GM19043 (cell line): ENCODE measurements around the gene MLLT10.
"Not testable (repeated sequence)": the region's sequence is repeated elsewhere in the genome, so short reads cannot be mapped to it uniquely, and the experiment has no call there.

Source experiments
- ATAC-seq: cut with Tn5 transposase; IDR thresholded peaks from one replicate; pipeline ENCODE4 v1.9.1; 2021; ENCODE audit warnings: low read depth; ENCODE audit not compliant: unreplicated experiment

The MLLT10 gene

DNA sequence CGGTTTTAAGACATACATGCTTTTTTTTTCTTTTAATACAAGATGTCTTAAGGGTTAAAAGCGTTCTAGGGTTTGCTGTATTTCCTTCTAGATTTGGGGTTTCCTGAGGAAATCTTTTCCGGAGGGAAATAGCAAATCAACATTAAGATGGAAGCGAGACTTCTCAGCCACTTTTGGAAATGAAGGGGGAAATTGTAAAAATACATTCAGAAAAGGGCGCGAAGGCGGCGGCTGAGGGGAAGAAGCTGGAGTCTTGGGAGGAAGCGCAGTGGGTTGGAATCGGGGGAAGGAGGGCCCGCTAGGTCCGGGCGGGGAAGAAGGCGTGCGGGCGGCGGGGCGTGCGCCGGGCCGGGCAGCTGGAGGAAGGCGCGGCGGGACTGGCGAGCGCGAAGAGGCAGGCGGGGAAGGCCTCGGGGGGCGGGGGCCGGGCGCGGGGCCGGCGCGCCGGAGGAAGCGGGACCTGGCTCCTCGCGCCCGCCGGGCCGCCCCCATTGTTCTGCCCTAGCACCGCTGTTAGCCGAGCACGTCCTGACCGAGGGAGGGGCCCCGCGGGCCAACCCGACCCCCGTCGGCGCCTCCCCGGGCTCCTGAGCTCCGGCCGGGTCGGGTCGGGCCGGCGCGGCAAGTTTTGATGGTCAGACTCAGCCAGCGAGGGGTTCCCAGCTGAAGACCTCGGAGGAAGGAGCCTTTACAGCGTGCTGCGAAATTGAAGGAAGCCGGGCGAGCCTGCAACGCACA lies 7.0 kb upstream of the MLLT10 start:
- ATAC-seq, result no peak

DNA sequence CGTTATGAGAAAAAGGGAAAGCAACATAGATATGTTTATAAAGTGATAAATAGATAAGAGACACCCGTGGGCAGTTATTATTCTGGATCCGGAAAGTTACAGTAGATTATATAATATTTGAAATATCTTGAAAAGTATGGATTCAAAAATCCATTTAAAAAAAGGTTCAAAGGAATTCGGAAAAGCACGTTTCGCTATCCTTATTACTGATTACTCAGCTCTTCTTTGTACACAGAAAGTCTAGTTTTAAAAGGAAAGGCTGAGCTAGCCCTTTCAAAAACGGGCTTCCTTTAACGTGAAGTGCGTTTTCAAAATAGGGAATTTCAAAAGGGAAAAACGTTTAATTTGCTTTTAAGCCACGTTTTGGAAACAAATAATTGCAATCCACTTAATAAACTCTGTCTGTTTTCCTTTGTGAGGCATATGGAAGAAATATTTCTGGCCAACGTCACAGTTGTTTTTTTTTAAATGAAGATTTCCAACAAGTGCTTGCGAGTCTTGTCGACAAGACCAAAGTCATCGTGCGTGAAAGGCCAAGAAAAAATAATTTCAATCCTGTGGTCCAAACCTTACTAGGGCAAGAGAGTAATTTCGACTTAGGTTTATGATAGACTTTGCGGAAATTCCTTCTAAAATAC lies 6.3 kb upstream of the MLLT10 start:
- no peak for ATAC-seq

DNA sequence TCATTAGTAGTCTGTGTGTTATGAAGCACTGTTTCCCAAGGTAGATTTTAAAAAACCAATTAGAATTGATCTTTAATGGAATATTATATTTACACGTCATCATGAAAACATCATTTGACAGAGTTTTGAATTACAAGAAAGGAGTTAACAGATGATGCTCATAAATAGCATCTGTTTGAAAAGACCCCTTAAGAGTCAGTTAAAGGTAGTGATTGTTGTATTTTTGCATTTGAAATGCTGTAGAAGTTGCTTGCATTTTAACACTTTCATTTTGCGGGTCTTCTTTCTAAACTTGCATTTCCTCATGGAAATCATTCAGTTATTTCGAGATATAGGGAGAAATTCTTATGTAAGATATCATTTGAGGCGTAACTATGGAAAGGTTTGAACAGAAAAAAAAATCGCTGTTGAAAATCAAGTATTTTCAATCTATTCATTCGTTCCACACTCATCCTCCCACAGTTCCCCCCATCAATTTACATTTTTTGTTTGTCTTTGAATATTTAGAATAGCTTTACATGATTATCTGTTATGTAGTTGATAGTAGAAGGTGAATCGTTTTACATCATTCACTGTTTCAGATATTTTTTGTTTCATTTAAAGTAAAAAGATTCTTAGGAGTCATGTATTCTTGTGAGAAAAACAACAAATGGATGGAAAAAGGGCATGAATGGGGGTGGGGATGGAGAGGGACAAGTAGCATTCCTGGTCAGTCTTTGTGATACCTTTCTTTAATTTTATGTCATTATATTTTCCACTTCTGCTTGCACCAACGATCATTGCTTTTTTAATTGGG lies 5.6 kb upstream of the MLLT10 start:
- ATAC-seq, result no peak

DNA sequence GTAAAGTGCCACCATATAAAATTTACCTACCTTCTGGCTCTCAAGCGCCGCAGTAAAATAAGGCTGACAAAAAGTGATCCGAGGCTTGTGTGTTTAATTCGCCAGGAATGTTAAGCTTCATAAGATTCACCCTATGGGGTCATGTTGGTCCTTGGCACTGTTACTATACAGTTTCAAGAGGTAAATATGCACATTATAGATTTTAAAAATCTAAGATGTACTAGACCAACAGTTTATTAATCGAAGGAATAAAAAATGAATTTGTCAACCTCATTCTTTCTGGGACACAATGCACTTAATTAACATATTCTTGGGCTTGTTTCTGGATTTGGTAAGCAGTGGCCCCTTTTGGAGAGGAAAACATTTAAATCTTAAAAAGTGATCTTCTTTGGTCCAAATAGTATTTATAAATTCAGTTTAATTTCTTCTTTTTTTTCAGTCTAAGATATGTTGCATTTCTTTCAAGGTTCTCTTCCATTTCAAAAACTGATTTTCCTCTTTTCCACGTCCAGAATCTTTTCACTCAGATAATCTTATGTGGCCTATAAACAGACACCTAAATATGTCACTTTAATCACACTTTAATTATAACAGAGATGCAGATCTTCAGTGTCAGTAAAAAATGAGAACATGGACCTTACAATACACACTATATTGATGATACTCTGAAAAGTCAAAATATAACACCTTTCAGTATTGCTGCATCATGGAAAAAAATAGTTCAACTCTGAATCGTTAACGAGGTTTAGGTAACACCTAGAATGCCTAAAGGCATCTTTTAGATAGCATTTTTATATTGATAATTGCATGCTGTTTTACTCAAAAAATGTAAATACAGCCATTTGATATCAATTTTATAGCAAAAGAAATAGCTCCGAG lies 4.8 kb upstream of the MLLT10 start:
- ATAC-seq, result no peak

DNA sequence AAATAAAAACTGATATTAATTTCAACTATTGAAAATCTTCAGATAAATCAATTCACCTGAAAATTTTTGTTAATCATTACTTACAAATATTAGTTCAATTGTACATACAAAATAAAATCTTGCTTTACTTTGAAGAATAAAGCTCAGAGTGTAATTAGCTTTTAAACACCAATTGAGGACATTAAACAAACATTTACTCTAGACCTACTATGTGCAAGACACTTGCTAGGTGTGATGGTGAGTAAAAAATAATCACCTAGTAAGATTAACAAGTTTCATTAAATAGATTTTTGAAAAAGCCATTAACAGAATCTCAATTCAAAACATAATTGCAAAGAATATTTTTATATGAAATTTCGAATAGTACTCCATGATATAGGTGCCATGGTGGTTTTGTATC lies 3.9 kb upstream of the MLLT10 start:
- ATAC-seq, result no peak

DNA sequence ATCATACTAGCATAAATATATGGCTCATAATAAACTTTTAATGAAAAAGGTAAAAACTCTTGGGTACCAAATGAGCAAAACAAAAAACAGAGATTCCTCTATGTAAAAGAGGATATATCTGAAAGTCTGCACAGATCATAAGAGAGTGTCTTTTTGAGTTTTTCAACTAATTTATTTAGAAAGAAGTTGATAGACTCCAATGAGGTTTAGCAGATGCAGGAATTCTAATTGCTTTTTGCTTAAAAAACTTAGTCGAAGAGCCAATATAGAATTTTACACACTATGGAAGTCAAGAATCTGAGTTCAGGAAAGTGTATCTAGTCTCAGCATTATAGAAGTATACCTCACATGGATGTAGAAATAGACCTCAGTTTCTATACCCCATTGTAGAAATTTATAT lies 3.4 kb upstream of the MLLT10 start:
- ATAC-seq, result no peak

DNA sequence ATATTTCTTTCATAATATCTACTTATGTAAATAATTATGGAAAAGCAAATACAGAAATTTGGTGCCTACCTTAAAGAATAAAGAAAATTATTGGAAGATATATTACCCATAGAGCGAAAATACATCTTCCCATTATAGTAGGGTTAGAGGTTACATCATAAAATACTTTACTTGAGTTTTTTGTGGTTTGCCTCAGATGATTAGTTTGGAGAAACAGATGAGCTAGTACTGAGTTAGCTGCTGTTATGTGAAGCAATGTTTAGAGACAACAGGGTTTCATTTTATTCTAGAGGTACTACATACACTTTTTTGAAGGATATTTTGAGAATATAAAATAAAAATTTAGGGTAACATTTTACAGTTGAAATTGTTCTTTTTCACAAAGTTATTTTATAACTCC lies 2.9 kb upstream of the MLLT10 start:
- no peak for ATAC-seq

DNA sequence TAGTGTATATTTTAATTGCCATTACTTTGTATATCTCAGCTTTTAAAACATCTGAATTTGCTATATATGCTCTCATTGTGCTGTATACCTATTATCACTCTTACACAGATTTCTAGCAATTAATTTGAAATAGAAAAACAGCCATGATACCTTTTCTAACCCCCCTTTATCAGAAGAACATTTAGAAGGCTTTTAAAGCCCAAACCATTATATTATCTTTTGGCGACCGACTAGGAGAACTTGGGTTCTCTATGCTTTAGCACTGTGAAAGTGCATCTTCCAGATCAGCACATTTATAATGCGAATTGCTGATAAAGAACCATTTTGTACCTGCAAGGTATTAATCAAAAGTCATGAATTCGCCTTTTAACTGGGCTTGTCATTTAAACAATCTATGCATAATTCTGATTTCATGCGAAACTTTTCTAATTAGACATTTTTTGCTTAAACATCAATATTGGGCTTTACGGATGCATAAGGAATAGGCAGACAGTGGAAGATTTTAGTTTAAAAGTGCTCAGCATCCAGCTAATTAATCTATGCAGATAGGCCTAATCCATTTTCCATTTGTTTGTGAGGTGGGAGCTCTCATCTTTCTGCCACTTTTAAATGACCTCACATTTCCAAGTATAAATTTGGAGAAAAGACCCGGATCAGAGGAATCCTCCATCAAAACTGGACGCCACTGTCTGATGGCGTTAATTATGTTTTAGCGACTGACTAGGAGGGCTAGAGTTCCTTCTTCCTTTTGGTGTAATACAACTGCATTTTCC lies 1.2 kb upstream of the MLLT10 start:
- ATAC-seq, result no peak

DNA sequence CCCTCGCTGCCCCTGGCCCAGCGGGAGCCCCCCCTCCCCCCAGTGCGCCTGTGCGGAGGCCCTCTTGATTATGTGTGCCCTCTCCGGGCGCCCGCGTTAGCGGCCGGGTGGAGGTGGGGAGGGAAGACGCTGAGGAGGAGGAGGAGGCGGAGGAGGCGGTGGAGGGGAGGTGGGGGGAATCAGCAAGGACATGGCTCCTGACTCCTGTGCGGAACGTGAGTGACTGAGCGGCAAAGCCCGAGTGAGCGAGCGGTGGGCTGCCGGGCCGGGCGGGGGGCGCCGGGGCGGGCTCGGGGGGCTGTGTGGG lies 201 bp downstream of the MLLT10 start:
- ATAC-seq, result no peak

DNA sequence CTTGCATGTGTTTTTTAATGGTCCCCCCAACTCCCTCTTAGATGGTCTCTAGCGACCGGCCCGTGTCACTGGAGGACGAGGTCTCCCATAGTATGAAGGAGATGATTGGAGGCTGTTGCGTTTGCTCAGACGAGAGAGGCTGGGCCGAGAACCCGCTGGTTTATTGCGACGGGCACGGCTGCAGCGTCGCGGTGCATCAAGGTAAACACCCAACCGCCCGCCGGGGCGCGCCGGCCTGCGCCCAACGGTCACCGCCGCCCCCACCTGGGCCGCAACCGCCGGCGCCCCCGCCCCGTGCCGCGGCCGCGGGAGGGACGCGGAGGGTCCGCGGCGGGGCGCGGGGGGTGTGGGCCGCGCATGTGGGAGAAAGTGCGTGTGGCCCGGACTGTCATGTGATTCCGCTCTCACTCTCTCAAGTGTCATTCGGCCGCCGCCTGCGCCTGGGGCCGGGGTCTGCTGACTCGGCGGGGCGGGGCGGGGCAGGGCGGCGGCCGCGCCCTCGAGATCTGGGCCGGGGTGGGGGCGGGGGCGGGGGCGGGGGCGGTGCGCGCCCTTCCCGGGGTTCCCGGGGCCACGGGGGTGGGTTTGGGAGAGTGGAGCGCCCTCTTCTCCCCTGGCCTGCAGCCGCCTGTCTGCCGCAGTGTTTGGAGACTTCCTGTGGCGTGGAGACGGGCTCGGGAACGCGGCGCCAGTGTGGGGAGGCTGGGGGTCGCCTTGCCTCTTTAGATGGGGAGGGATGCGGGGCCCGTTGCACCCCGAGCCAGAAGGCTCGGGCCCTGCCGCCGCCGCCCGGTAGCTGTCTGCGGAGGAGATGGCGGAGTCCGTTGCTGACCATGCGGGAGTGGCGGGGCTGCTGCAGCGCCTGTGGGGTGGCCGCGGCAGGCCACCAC lies 817 bp downstream of the MLLT10 start:
- ATAC-seq, result no peak

DNA sequence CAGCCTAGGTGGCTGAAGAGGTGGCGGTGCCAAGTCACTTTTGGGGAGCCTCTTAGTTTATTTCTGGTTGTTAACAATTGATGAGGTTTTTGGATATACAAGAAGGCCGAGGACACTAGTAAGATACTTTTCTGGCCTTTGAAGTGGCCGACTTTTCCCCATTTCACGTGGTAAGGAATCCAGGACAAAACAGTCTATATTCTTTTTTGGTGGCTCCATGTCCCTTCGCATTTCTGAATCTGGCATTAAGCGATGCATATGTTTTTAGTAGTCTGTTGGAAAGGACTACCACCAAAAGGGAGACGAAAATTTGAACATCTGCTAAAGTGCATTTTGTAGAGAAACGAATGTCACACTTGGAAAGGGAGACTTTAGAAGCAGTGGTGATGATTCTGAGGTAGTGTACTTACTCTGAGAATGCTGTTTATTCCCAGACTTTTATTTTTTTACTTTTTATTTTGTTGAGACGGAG lies 1.5 kb downstream of the MLLT10 start:
- no peak for ATAC-seq

DNA sequence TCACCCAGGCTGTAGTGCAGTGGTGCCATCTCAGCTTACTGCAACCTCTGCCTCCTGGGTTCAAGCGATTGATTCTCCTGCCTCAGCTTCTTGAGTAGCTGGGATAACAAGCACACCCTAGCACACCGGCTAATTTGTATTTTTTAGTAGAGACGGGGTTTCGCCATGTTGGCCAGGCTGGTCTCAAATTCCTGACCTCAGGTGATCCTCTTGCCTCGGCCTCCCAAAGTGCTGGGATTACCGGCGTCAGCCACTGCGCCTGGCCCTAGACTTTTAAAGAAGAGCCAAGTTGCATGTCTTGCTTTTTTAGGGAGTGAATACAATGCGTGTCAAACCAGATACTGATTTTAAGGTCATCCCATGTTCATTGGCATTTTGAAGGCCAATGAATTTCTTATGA lies 1.9 kb downstream of the MLLT10 start:
- not testable (repeated sequence) for ATAC-seq

DNA sequence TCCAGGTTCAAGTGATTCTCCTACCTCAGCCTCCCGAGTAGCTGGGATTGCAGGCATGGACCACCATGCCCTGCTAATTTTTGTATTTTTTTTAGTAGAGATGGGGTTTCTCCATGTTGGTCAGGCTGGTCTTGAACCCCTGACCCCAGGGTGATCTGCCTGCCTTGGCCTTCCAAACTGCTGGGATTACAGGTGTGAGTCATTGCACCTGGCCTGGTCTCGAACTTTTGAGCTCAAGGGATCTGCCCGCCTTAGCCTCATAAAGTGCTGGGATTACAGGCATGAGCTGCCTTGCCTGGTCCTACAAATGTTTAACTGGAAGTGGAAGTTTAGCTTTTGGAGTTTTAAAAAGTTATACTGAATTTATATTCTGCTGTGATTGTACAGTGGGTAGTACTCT lies 2.8 kb downstream of the MLLT10 start:
- ATAC-seq, result no peak

DNA sequence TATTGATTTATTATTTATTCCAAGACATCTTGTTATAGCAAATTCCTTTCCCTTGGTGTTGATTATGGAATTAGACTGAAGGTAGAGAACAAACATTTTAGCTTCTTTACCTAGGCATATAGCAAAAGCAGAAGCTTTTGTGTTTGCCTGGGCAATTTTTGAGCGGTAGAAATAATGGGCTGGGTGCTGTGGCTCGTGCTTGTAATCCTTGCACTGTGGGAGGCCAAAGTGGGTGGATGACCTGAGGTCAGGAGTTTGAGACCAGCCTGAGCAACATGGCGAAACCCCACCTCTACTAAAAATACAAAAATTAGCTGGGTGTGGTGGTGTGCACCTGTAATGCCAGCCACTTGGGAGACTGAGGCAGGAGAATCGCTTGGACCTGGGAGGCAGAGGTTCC lies 6.7 kb downstream of the MLLT10 start:
- ATAC-seq, result not testable (repeated sequence)

DNA sequence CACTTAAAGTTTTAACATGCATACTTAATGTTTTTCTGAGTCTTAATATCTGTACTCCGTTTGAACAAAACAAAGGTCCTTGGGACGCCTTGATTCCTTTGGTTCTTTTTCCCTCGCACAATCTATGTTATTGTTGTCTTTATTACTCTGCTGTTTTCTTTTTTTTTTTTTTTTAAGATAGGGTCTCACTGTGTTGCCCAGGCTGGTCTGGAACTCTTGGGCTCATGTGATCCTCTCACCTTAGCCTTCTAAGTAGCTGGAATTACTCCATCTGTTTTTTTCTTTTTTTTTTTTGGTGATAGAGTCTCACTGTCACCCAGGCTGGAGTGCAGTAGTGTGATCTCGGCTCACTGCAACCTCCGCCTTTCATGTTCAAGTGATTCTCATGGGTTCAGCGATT lies 13.2 kb downstream of the MLLT10 start:
- ATAC-seq, result no peak

DNA sequence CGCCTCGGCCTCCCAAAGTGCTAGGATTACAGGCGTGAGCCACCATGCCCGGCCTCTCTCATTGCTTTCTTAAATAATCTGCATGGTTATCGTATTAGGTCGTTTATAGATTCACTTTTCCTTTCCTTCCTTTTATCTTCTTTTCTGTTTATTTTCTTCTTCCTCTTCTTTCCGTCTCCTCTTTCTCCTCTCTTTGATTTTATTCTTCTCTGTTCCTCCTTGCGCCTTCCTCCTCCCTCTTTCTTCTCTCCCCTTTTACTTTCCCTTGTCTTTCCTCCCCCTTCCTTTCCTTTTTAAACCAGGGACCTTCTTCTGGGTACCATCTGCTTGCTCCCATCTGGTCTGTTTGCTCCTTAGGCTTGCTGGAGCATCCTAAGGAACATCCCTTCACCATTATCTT lies 18.6 kb downstream of the MLLT10 start:
- ATAC-seq, result no peak

DNA sequence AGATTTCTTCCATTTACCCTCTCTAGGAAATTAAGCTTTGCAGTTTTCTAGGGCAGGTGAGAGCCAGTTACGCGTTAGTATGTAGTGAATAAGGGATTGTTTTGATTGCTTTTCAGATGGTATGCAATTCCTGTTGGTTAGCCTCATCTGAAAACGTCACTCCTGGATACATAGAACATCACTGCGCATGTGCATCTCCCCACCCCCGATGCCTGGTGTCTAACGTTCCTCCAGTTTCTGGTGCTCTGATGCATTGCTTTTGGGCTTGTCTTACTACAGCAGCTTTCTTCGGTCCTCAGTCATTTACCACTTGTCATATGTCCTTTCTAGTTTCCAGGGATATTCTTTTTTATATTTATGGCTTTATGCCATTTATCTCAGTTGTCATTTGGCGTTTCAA lies 22.5 kb downstream of the MLLT10 start:
- no peak for ATAC-seq

DNA sequence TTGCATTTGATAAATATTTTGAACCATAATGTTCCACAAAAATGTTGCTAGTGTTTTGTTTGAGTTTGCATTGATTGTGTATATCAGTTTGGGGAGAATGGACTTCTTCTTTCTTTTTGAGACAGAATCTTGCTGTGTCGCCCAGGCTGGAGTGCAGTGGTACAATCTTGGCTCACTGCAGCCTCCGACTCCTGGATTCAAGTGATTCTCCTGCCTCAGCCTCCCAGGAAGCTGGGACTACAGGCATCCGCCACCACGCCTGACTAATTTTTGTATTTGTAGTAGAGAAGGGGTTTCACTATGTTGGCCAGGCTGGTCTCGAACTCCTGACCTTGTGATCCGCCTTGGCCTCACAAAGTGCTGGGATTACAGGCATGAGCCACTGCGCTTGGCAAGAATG lies 25.0 kb downstream of the MLLT10 start:
- ATAC-seq, result not testable (repeated sequence)
